DND-41 (cell line): ENCODE measurements around the gene SP100.

Experiments used
- ATAC-seq: fragments of 200-7000 bp; cut with Tn5 transposase; 3 replicates; pipeline ENCODE4 v1.9.1; 2021; ENCODE audit warnings: low read depth; ENCODE audit not compliant: insufficient read depth
- DNase-seq: peaks from one replicate; pipeline ENCODE4 v3.0.0-alpha.2; 2020
- H2AFZ ChIP-seq: 2 replicates; pipeline ENCODE4 v1.6.0; 2012; ENCODE audit warnings: low read depth, low read length
- H3K27ac ChIP-seq: 2 replicates; pipeline ENCODE4 v1.5.1; 2012; ENCODE audit warnings: low read length, inconsistent platforms
- H3K27me3 ChIP-seq: fragments of 200-600 bp; sonication (generic); 2 replicates; pipeline ENCODE4 v1.6.0; 2012; ENCODE audit warnings: low read length, mild to moderate bottlenecking, inconsistent platforms; ENCODE audit not compliant: insufficient read depth, poor library complexity
- H3K36me3 ChIP-seq: 2 replicates; pipeline ENCODE4 v1.5.1; 2012; ENCODE audit warnings: low read length, inconsistent platforms; ENCODE audit not compliant: insufficient read depth
- H3K4me1 ChIP-seq: 2 replicates; pipeline ENCODE4 v1.5.1; 2012; ENCODE audit warnings: mild to moderate bottlenecking, low read length; ENCODE audit not compliant: insufficient read depth
- H3K4me2 ChIP-seq: 2 replicates; pipeline ENCODE4 v1.6.0; 2012; ENCODE audit warnings: mild to moderate bottlenecking, moderate library complexity, low read length, inconsistent platforms; ENCODE audit not compliant: insufficient read depth
- H3K4me3 ChIP-seq, 2 experiments: fragments of 200-600 bp in 1 of 2; shearing (Covaris generic) in 1 of 2; 2 replicates each; pipeline ENCODE4 v1.5.1; 2012 to 2016; ENCODE audit warnings: inconsistent platforms in 2 of 2, low read length in 2 of 2, mild to moderate bottlenecking in 2 of 2, low read depth in 1 of 2, moderate library complexity in 1 of 2
- H3K79me2 ChIP-seq: 2 replicates; pipeline ENCODE4 v1.6.0; 2012; ENCODE audit warnings: low read length, inconsistent platforms; ENCODE audit not compliant: insufficient read depth
- H3K9ac ChIP-seq: 2 replicates; pipeline ENCODE4 v1.6.0; 2012; ENCODE audit warnings: low read depth, mild to moderate bottlenecking, inconsistent platforms, low read length, moderate library complexity
- H3K9me3 ChIP-seq: 2 replicates; pipeline ENCODE4 v1.5.1; 2012; ENCODE audit warnings: low read length, moderate library complexity, mild to moderate bottlenecking, inconsistent platforms; ENCODE audit not compliant: insufficient read depth, severe bottlenecking
- H4K20me1 ChIP-seq: 2 replicates; pipeline ENCODE4 v1.6.0; 2012; ENCODE audit warnings: low read length; ENCODE audit not compliant: insufficient read depth
- EZH2 ChIP-seq: IDR thresholded peaks from 3 replicates; pipeline ENCODE4 v1.6.1; 2012; ENCODE audit warnings: borderline replicate concordance, low read depth, mild to moderate bottlenecking, moderate library complexity, low read length, inconsistent platforms; ENCODE audit not compliant: severe bottlenecking
- TF ChIP-seq, protein P1 (sequence below): IDR thresholded peaks from 2 replicates; pipeline ENCODE4 v1.5.1; 2012; ENCODE audit warnings: borderline replicate concordance, low read length, moderate library complexity, mild to moderate bottlenecking; ENCODE audit not compliant: poor library complexity, severe bottlenecking; ENCODE audit errors: extremely low read depth

The SP100 gene

DNA sequence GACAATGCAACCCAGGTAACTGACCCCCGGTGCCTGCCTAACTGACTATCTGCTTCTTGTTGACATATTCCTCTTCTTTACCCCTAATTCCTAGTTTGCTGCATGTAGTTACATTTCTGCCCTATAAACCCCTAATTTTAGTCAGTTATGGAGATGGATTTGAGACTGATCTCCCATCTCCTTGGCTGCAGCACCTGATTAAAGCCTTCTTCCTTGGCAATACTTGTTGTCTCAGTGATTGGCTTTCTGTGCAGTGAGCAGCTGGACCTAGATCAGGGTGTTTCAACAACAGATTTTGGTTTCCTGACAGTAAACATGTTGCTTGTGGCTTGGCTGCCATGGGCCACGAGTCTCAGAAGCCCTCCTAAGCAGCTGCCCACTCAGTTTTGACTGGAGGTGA is 105.4 kb downstream of the SP100 start:
- no peak overlapping the region for H2AFZ ChIP-seq
- DNase-seq = no peak
- no peak overlapping the region for H3K9ac ChIP-seq
- H4K20me1 ChIP-seq = no peaks in the 10 kb centered on the region
- no peaks in the 10 kb centered on the region for H3K79me2 ChIP-seq
- ATAC-seq = no peak
- peaks cover 6% of the 10 kb centered on the region; the same call in 1 of the 2 replicates for H3K36me3 ChIP-seq
- no peak overlapping the region for H3K4me2 ChIP-seq
- no peak for TF ChIP-seq EZH2
- TF ChIP-seq, protein P1, sequence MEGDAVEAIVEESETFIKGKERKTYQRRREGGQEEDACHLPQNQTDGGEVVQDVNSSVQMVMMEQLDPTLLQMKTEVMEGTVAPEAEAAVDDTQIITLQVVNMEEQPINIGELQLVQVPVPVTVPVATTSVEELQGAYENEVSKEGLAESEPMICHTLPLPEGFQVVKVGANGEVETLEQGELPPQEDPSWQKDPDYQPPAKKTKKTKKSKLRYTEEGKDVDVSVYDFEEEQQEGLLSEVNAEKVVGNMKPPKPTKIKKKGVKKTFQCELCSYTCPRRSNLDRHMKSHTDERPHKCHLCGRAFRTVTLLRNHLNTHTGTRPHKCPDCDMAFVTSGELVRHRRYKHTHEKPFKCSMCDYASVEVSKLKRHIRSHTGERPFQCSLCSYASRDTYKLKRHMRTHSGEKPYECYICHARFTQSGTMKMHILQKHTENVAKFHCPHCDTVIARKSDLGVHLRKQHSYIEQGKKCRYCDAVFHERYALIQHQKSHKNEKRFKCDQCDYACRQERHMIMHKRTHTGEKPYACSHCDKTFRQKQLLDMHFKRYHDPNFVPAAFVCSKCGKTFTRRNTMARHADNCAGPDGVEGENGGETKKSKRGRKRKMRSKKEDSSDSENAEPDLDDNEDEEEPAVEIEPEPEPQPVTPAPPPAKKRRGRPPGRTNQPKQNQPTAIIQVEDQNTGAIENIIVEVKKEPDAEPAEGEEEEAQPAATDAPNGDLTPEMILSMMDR = no peak
- H3K4me3 ChIP-seq = no peak overlapping the region
- H3K27ac ChIP-seq = no peak overlapping the region
- no peaks in the 10 kb centered on the region for H3K27me3 ChIP-seq
- peaks cover 32% of the 10 kb centered on the region for H3K9me3 ChIP-seq
- H3K4me1 ChIP-seq = no peaks in the 10 kb centered on the region

DNA sequence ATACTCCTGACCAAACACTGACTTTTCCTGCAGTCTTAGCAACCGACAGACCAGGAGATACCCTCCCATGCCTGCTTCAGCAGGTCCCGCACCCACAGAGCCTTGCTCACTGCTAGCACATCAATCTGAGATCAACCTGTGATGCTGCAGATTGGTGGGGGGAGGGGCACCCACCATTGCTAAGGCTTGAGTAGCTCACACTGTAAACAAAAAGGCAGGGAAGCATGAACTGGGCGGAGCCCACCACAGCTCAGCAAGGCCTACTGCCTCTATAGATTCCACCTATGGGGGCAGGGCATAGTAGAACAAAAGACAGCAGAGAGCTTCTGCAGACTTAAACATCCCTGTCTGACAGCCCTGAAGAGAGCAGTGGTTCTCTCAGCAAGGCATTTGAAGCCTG is 109.7 kb downstream of the SP100 start:
- DNase-seq (peak; percentile 8), ATAC-seq (no peak)
- TF ChIP-seq, protein P1 = no peak
- no peak for TF ChIP-seq EZH2
- Histone ChIP-seq H3K27me3 (no peaks in the 10 kb centered on the region), H3K9ac (no peak overlapping the region), H3K27ac (no peak overlapping the region), H3K4me3 (no peak overlapping the region), H4K20me1 (no peaks in the 10 kb centered on the region), H3K4me2 (no peak overlapping the region), H3K79me2 (no peaks in the 10 kb centered on the region), H2AFZ (no peak overlapping the region), H3K36me3 (peaks cover 6% of the 10 kb centered on the region; the same call in 1 of the 2 replicates), H3K4me1 (no peaks in the 10 kb centered on the region), H3K9me3 (peaks cover 28% of the 10 kb centered on the region)

DNA sequence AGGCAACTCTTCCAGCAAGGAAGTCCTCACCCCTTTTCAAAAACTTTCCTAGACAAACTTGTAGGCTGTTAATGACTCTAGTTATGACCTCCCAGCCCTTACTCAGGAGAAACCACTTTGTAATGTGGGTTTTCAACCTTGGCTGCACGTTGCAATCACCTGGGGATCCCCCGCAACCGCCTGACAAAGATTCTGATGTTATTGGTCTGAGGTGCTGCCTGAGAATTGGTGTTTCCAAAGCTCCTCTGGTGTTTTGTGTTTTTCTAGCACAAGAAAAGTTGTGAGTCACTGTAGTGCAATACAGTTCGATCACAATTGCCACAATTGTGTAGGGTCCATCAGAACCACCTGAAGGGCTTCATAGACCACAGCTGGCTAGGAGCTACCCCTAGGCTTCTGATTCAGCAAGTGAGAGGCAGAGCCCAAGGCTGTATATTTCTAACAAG is 121.6 kb downstream of the SP100 start:
- Histone ChIP-seq H3K9me3 (no peaks in the 10 kb centered on the region), H3K27me3 (no peaks in the 10 kb centered on the region), H3K27ac (no peak overlapping the region), H3K79me2 (no peaks in the 10 kb centered on the region), H3K4me2 (no peak overlapping the region), H2AFZ (no peak overlapping the region), H3K36me3 (no peaks in the 10 kb centered on the region), H3K4me3 (no peak overlapping the region), H3K4me1 (no peaks in the 10 kb centered on the region), H3K9ac (no peak overlapping the region), H4K20me1 (no peaks in the 10 kb centered on the region)
- no peak for DNase-seq
- ATAC-seq = no peak
- TF ChIP-seq, protein P1 = no peak
- no peak for TF ChIP-seq EZH2

DNA sequence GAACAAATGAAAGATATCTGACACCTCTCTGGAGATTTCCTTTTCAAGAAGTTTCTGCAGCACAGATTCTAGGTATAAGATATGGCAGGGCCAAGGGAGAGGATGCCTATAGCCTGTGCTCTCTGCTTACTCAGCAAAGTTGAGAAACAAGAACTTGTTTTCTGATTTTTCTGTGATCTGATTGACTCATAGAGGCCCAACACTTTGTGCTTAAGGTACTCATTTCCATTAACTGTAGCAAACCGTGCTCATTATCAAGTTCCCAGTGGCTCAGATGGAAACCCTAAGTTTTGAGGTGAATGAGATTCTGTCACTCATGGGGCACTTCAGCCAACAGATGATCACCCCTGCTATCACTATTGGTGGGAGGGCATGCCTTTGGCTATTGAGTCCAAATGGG is 124.3 kb downstream of the SP100 start:
- DNase-seq (no peak), ATAC-seq (no peak)
- no peaks in the 10 kb centered on the region for H3K9me3 ChIP-seq
- no peaks in the 10 kb centered on the region for H3K4me1 ChIP-seq
- no peak for TF ChIP-seq EZH2
- TF ChIP-seq, protein P1 = no peak
- H3K9ac ChIP-seq = no peak overlapping the region
- H2AFZ ChIP-seq = no peak overlapping the region
- H3K27me3 ChIP-seq = no peaks in the 10 kb centered on the region
- no peaks in the 10 kb centered on the region for H3K36me3 ChIP-seq
- no peak overlapping the region for H3K27ac ChIP-seq
- no peak overlapping the region for H3K4me2 ChIP-seq
- H4K20me1 ChIP-seq = no peaks in the 10 kb centered on the region
- no peak overlapping the region for H3K4me3 ChIP-seq
- H3K79me2 ChIP-seq = no peaks in the 10 kb centered on the region
